ENCODE measurements around the gene ZNF664. TPM values are rescaled to one million over a fixed set of nuclear protein-coding genes. Genes with fewer than 3 reads are reported as not detected.

ZNF664 gene
- polyA plus RNA-seq, 3 donors, result 1.5 to 20.9 (median 2.7) TPM

DNA sequence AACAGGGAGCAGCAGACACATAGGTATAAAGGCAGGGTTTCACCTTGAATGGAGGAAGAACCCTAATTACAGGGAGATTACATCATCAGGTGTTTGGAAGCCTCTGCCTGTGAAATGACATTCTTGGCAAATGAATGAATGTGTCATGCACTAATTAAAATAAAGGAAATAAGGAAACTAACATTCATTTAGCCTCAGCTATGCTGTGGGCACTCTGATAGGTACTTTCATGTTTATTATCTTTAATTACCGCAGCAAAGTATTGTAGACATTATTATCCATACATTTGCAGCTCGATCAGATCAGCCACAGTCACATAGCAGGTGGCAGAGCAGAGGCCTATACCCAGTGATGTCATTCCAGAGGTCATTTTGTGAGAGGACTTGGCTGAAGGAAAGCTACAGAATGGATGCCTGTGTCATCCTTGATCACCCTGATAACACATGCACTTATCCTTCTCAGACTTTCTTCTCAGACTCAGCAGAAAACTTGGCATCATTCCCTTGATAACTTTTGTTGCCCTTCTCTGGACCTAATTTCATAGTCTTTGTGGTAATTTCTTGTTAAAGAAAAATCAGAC lies 18.4 kb downstream of the ZNF664 start:
- no peak for TF ChIP-seq CTCF (IDR thresholded peaks at IDR 0.05)
- Histone ChIP-seq H3K9me3 (replicated peaks in 1 of 2; ENCODE audit: control insufficient read depth in 1 of 2, insufficient read depth in 1 of 2, low read length in 2 of 2) (no peaks in the 10 kb centered on the region), H3K36me3 (replicated peaks in 1 of 2; ENCODE audit: control insufficient read depth in 1 of 2, insufficient read depth in 2 of 2, low read length in 2 of 2) (peaks cover 22 to 62% of the 10 kb centered on the region in 2 donors), H3K27ac (ENCODE audit: low read depth in 1 of 2, low read length in 2 of 2) (no peak overlapping the region), H3K27me3 (ENCODE audit: control insufficient read depth in 2 of 2, insufficient read depth in 2 of 2, low read length in 2 of 2) (no peaks in the 10 kb centered on the region), H3K4me2 (replicated peaks; ENCODE audit: extremely low read depth, low read length, poor library complexity, severe bottlenecking) (no peak overlapping the region), H3K79me2 (ENCODE audit: insufficient read depth, low read length) (no peaks in the 10 kb centered on the region), H4K20me1 (ENCODE audit: insufficient read depth, low read length) (no peaks in the 10 kb centered on the region), H3K4me3 (replicated peaks in 1 of 3; ENCODE audit: low read depth in 2 of 3, low read length in 3 of 3) (no peak overlapping the region), H3K9ac (ENCODE audit: insufficient read depth, low read length, poor library complexity, severe bottlenecking) (no peak overlapping the region), H2AFZ (ENCODE audit: insufficient read depth, low read depth, low read length, poor library complexity, severe bottlenecking) (no peak overlapping the region), H3K4me1 (ENCODE audit: control insufficient read depth in 1 of 2, insufficient read depth in 2 of 2, low read length in 2 of 2) (peaks cover 0 to 9% of the 10 kb centered on the region in 2 donors)
- no CpG with 5 or more reads among the region's 2 CpGs for WGBS (ENCODE audit: insufficient coverage)
- DNase-seq, result no peak
- H3K4me1 Mint-ChIP-seq, result peaks cover 7% of the 10 kb centered on the region
- no peak overlapping the region for H3K27ac Mint-ChIP-seq
- intact Hi-C loops (cut with micrococcal nuclease), result no loop called here
- no peak overlapping the region for H3K4me3 Mint-ChIP-seq
- no peaks in the 10 kb centered on the region for H3K9me3 Mint-ChIP-seq
- H3K36me3 Mint-ChIP-seq, result peaks cover 46 to 50% of the 10 kb centered on the region in 2 donors
- peaks cover 0 to 3% (median 0%) of the 10 kb centered on the region in 3 donors for H3K27me3 Mint-ChIP-seq (ENCODE audit: low read depth in 3 of 3)

DNA sequence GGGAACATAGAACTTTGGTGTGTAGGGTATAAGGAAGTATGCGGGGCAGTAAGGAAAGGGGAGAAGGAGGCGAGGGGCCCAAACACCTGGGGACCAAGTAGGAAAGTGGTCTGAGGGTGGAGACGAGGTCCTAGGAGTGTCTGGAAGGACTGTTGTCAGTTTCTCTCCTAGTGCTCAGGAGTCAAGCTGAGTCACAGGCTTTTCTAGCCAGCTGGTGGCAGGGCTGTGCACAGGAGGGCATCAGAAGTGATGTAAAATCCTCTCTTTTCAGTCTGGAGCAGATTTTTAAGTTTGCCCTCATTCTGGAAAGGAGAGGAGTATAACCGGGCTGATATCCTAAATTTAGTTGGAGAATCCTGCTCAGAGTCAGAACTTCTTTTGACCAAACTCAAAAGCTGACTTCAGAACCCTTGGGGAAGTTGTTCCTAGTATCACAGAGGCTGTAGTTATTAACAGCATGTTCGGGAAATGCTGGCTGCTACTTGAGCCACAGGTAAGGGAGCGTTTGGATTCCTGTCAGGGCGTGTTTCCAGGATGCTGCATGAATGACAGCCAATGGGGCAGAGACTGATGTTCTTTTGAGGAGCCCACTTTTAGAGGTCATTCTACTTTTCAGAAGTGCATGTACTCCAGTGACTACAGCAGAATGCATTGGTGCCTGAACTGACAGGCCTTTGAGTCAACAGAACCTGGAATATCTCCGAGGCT lies 19.3 kb downstream of the ZNF664 start:
- H3K27me3 Mint-ChIP-seq (ENCODE audit: low read depth in 3 of 3), result peaks cover 0 to 3% (median 0%) of the 10 kb centered on the region in 3 donors
- Histone ChIP-seq H3K9ac (ENCODE audit: insufficient read depth, low read length, poor library complexity, severe bottlenecking) (no peak overlapping the region), H3K9me3 (replicated peaks in 1 of 2; ENCODE audit: control insufficient read depth in 1 of 2, insufficient read depth in 1 of 2, low read length in 2 of 2) (no peaks in the 10 kb centered on the region), H3K4me2 (replicated peaks; ENCODE audit: extremely low read depth, low read length, poor library complexity, severe bottlenecking) (no peak overlapping the region), H4K20me1 (ENCODE audit: insufficient read depth, low read length) (no peaks in the 10 kb centered on the region), H3K36me3 (replicated peaks in 1 of 2; ENCODE audit: control insufficient read depth in 1 of 2, insufficient read depth in 2 of 2, low read length in 2 of 2) (peaks cover 22 to 67% of the 10 kb centered on the region in 2 donors), H3K27ac (ENCODE audit: low read depth in 1 of 2, low read length in 2 of 2) (no peak overlapping the region), H2AFZ (ENCODE audit: insufficient read depth, low read depth, low read length, poor library complexity, severe bottlenecking) (no peak overlapping the region), H3K79me2 (ENCODE audit: insufficient read depth, low read length) (no peaks in the 10 kb centered on the region), H3K4me3 (replicated peaks in 1 of 3; ENCODE audit: low read depth in 2 of 3, low read length in 3 of 3) (no peak overlapping the region), H3K4me1 (ENCODE audit: control insufficient read depth in 1 of 2, insufficient read depth in 2 of 2, low read length in 2 of 2) (peaks cover 0 to 9% of the 10 kb centered on the region in 2 donors), H3K27me3 (ENCODE audit: control insufficient read depth in 2 of 2, insufficient read depth in 2 of 2, low read length in 2 of 2) (no peaks in the 10 kb centered on the region)
- no peak overlapping the region for H3K27ac Mint-ChIP-seq
- H3K36me3 Mint-ChIP-seq, result peaks cover 44 to 54% of the 10 kb centered on the region in 2 donors
- intact Hi-C loops (cut with micrococcal nuclease), result no loop called here
- H3K4me3 Mint-ChIP-seq, result no peak overlapping the region
- no peak for DNase-seq
- peaks cover 3% of the 10 kb centered on the region for H3K4me1 Mint-ChIP-seq
- WGBS (ENCODE audit: insufficient coverage), result 94% methylated on average over 6 of the region's 8 CpGs
- TF ChIP-seq CTCF (IDR thresholded peaks at IDR 0.05), result no peak
- H3K9me3 Mint-ChIP-seq, result no peaks in the 10 kb centered on the region
